HepG2 (cell line): ENCODE measurements around the gene CAPZB. TPM values are rescaled to one million over a fixed set of nuclear protein-coding genes. Genes with fewer than 3 reads are reported as not detected.

Experiments used
- ARNT2 ChIP-seq: sonication (generic); formaldehyde crosslinking; IDR thresholded peaks from 2 replicates; pipeline ENCODE4 v1.8.0; 2022; ENCODE audit warnings: mild to moderate bottlenecking, low read depth, missing genetic modification reagents, moderate library complexity
- ATF5 ChIP-seq: sonication (generic); formaldehyde crosslinking; IDR thresholded peaks from 2 replicates; pipeline ENCODE4 v1.4.0; 2020; ENCODE audit warnings: mild to moderate bottlenecking, low read depth, missing genetic modification reagents
- BCL6 ChIP-seq: IDR thresholded peaks from 2 replicates; pipeline ENCODE4 v1.6.1; 2016; ENCODE audit warnings: missing genetic modification reagents, missing compliant biosample characterization
- CEBPB ChIP-seq: IDR thresholded peaks from 2 replicates; pipeline ENCODE4 v1.6.1; 2011; ENCODE audit warnings: low read depth, low read length, improper control_type of control experiment, borderline replicate concordance
- MZF1 ChIP-seq: sonication (generic); formaldehyde crosslinking; IDR thresholded peaks from 2 replicates; pipeline ENCODE4 v1.8.1; 2023; ENCODE audit warnings: mild to moderate bottlenecking, missing genetic modification reagents, borderline replicate concordance
- NAIF1 ChIP-seq: sonication (generic); formaldehyde crosslinking; IDR thresholded peaks from 2 replicates; pipeline ENCODE4 v1.5.0; 2020; ENCODE audit warnings: mild to moderate bottlenecking, missing genetic modification reagents, borderline replicate concordance
- PHF20 ChIP-seq: sonication (generic); formaldehyde crosslinking; IDR thresholded peaks from 2 replicates; pipeline ENCODE4 v1.5.0; 2020; ENCODE audit warnings: mild to moderate bottlenecking, missing genetic modification reagents
- PRMT3 ChIP-seq: sonication (generic); formaldehyde crosslinking; IDR thresholded peaks from 2 replicates; pipeline ENCODE4 v1.8.1; 2022; ENCODE audit warnings: low read depth, mild to moderate bottlenecking, moderate library complexity, missing genetic modification reagents, borderline replicate concordance
- SIN3A ChIP-seq: IDR thresholded peaks from 2 replicates; pipeline ENCODE4 v1.6.1; 2011; ENCODE audit warnings: low read depth, mild to moderate bottlenecking, control low read depth, low read length, borderline replicate concordance
- SP140L ChIP-seq: sonication (generic); formaldehyde crosslinking; IDR thresholded peaks from 2 replicates; pipeline ENCODE4 v1.4.0; 2020; ENCODE audit warnings: missing genetic modification reagents, borderline replicate concordance
- ZBED4 ChIP-seq: sonication (generic); formaldehyde crosslinking; IDR thresholded peaks from 2 replicates; pipeline ENCODE4 v1.4.0; 2020; ENCODE audit warnings: missing genetic modification reagents, borderline replicate concordance
- ZBTB40 ChIP-seq, 2 experiments: fragments of 450-650 bp in 1 of 2; sonication (generic) in 1 of 2; formaldehyde crosslinking in 1 of 2; IDR thresholded peaks; 2 replicates each; pipeline versions ENCODE4 v1.6.1 to v1.8.0; 2016 to 2022; ENCODE audit warnings: antibody characterized with exemption in 1 of 2, mild to moderate bottlenecking in 1 of 2, missing genetic modification reagents in 1 of 2
- ZNF275 ChIP-seq: sonication (generic); formaldehyde crosslinking; IDR thresholded peaks from 2 replicates; pipeline ENCODE4 v1.8.0; 2022; ENCODE audit warnings: missing genetic modification reagents, mild to moderate bottlenecking, inconsistent platforms, borderline replicate concordance
- ZNF672 ChIP-seq: sonication (generic); formaldehyde crosslinking; IDR thresholded peaks from 2 replicates; pipeline ENCODE4 v1.8.1; 2022; ENCODE audit warnings: missing genetic modification reagents
- polyA plus RNA-seq, 8 experiments: library from polyadenylated mRNA; depleted of rRNA in 3 of 8; stranded (reverse) in 7 of 8; unstranded in 1 of 8; fragments of >200 nt; fragmentation: Illumina TruSeq in 4 of 8; extraction: Trizol in 4 of 8; gene quantifications; 2 replicates each; pipeline versions ENCODE4 v1.2.1 to v1.2.3, GENCODE V29; 2011 to 2016; ENCODE audit warnings: low read depth in 4 of 8, missing spikeins in 1 of 8, mixed read lengths in 1 of 8; ENCODE audit not compliant: insufficient read depth in 1 of 8
- total RNA-seq, 5 experiments: library from RNA; depleted of rRNA; stranded (reverse); fragments of >200 nt; fragmentation: Illumina TruSeq; extraction: Trizol; gene quantifications; 2 replicates each; pipeline ENCODE4 v1.2.3, GENCODE V29; 2016; ENCODE audit warnings: low read depth in 1 of 5

CAPZB gene
- total and polyA plus RNA-seq, 2 of the 13 experiments (the other 11 are each of a cell fraction or from before 2014, with no cell fraction given), result 58.9 to 76.9 TPM

- no peak for TF ChIP-seq ZBTB40 (IDR thresholded peaks at IDR 0.05)
- TF ChIP-seq ZBTB40 (CRISPR knock-in tag; IDR thresholded peaks at IDR 0.05), result no peak
- no peak for TF ChIP-seq MZF1 (CRISPR knock-in tag)
- no peak for TF ChIP-seq ARNT2 (CRISPR knock-in tag)
- no peak for TF ChIP-seq CEBPB
- TF ChIP-seq SP140L (CRISPR knock-in tag), result no peak
- TF ChIP-seq PHF20 (CRISPR knock-in tag), result no peak
- TF ChIP-seq SIN3A, result no peak
- TF ChIP-seq ATF5 (CRISPR knock-in tag), result no peak
- no peak for TF ChIP-seq ZNF275 (CRISPR knock-in tag)
- TF ChIP-seq ZNF672 (CRISPR knock-in tag), result no peak
- TF ChIP-seq NAIF1, result peak; percentile 59; the same call in 1 of the 2 replicates
- TF ChIP-seq ZBED4 (CRISPR knock-in tag), result no peak
- peak; percentile 13; the same call in 1 of the 2 replicates for TF ChIP-seq BCL6
- no peak for TF ChIP-seq PRMT3 (CRISPR knock-in tag)
Measured at GRCh38 chr1:19338323-19338762, 147.0 kb downstream of the CAPZB start (continued).
